CD4-positive, alpha-beta T cell treated with Interferon alpha-2 for 1 hour (primary cell): Measurements from ENCODE around the gene CWC25.

ENCODE experiments used
- DNase-seq, 2 donors: peaks; one replicate each; pipeline ENCODE4 v3.0.0-alpha.2; 2020 to 2022

CWC25 gene

GRCh38 chr17:38783227-38783626 lies 41.9 kb downstream of the CWC25 start:
- no peak for DNase-seq

- DNase-seq = no peak
These were observed 45.0 kb downstream of the CWC25 start for GRCh38 chr17:38779965-38780752.

- no peak for DNase-seq
These were observed 47.4 kb downstream of the CWC25 start for GRCh38 chr17:38777641-38778250.

GRCh38 chr17:38773258-38773657 lies 51.9 kb downstream of the CWC25 start:
- no peak for DNase-seq

- DNase-seq = no peak
These were observed 56.7 kb downstream of the CWC25 start for GRCh38 chr17:38768417-38768816.

GRCh38 chr17:38766341-38766740 lies 58.8 kb downstream of the CWC25 start:
- DNase-seq = no peak

DNA sequence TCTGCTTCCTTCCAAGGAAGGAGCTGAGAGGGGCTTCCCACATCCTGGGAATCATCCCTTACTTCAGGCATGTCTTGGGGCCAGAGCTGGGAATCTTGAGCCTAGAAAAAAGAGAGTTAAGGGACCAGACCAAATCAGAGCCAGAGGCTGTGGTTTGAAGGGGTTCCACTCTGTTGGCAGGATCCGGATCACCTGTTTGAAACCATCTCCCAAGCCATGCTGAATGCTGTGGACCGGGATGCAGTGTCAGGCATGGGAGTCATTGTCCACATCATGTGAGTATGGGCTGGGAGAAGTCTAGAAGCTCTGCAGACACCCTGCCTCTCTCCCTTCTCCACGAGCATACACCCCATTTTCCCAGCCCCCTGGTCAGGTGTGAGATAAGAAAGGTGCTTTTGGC lies 62.9 kb downstream of the CWC25 start:
- no peak for DNase-seq

- DNase-seq = peak in 1 of 2 donors; percentile 37
These were observed 63.5 kb downstream of the CWC25 start for GRCh38 chr17:38761612-38762011.

DNA sequence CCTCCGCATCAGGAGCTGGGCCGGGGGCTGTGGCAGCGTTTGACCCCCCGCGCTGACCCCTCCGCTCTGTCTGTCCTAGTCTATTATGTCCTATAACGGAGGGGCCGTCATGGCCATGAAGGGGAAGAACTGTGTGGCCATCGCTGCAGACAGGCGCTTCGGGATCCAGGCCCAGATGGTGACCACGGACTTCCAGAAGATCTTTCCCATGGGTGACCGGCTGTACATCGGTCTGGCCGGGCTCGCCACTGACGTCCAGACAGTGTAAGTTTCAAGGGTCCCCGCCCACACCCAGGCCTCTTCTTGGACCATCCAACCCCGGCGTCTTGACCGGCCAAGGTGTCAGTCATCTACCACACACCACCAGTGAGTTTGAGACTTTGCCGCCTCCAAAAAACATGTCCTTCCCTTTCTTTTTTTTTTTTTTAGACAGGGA lies 72.0 kb downstream of the CWC25 start:
- no peak for DNase-seq

DNA sequence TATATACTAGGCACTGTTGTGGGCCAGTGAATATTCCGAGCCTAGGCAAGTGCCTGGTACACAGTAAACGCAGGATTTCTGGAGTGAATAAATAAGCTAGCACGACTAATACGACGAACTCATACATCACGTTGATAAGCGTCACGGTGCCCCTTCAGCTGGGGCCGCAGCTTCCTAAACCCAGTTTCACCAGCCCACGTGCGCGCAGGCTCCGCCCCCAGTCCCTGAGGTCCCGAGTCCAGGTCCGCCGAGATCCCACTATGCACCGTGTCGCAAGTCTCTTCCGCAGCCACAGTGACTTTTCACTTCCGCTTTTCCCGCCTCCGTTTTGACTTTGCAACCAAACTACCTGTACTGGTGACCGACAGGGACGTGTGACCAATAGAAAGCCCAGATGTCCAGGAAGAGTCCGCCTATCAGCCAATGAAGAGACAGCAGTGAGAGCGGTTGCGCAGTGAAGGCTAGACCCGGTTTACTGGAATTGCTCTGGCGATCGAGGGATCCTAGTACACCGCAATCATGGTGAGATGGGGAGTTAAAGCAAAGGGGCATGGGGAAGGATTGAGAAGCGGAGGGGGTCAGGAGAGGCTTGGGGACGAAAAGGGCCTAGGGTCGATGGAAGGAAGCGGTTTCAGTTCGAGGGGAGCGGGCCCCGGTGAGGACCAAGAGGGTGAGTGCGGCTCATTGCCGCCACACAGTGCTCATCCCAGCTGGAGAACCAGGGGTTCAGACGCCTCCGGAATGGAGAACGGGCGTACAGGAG lies 72.6 kb downstream of the CWC25 start, which contains the start of gene PSMB3:
PSMB3 (plus strand) TSS at position 434 of the 763 bp plus-strand sequence; CDS start at position 520, 86 bp downstream.
- peak; percentile 99 for DNase-seq

DNA sequence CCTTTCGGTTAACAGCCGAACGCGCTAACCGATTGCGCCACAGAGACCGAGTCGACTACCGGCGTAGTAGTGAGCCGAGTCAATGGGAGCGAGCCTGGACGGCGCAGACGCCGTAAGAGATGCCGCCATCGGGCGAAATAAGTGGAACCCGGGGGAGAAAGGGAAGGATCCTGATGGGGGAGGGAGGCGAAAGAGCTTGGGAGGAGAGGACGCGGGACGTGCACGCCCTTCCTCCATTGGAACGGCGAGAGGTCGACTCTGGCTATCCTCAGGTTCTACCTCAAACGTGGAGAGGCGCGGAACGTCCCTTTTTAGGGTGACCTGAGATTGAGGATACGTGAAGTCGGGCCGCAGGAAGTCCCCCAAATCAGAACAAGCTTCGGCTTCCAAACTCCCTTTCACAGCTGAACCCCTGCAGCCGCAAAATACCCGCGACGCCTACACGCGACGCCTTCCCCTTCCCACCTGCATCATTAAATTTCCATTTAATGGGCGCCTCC lies 73.3 kb downstream of the CWC25 start:
- peak; percentile 82 to 87 for DNase-seq

DNA sequence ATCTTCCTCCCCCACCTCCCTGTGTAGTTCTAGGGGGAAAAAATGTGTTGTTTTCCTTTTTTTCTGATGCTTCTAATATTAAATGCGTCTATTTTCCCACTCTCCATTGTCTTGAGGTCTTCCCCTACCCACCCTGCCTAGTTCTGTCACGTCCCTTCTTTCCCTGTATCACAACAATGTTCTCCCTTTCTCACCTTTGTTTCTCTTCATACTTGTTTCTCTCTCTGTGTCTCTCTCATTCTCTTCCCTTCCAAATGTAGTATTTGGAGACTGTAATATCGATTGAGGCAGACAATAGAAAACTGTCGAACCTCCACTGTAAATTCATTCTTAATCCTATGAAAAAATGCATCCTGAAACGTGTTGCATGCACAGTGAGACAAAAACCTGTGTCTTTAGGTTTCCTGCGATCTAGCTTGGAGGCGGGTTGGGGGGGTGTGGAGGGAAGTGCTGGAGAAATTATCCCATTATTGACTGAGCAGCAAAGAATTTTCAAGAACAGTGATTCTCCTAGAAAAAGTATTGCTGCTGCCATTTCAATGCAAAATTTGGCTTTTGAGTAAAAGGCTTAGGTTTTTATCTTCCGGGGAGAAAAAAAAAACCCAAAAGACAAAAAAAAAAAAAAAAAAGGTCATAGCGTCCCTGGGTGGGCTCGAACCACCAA lies 73.8 kb downstream of the CWC25 start:
- DNase-seq = no peak
